ES-I3 (cell line): ENCODE measurements around the gene LRFN4.
A peak's percentile ranks its signal among the peaks of the same experiment; 100 is the strongest.
"Not testable (repeated sequence)": the region's sequence is repeated elsewhere in the genome, so short reads cannot be mapped to it uniquely, and the experiment has no call there.

Experiments used
- H3K36me3 ChIP-seq: 2 replicates; pipeline ENCODE4 v1.6.1; 2013; ENCODE audit warnings: mild to moderate bottlenecking, low read length, control low read depth, moderate library complexity; ENCODE audit not compliant: insufficient read depth
- H3K4me1 ChIP-seq: 2 replicates; pipeline ENCODE4 v1.6.1; 2013; ENCODE audit warnings: mild to moderate bottlenecking, control low read depth, low read length; ENCODE audit not compliant: insufficient read depth
- H3K9ac ChIP-seq: 2 replicates; pipeline ENCODE4 v1.6.1; 2013; ENCODE audit warnings: low read depth, mild to moderate bottlenecking, low read length, moderate library complexity
- H3K9me3 ChIP-seq: 2 replicates; pipeline ENCODE4 v1.6.1; 2013; ENCODE audit warnings: mild to moderate bottlenecking, low read length, moderate library complexity; ENCODE audit not compliant: control insufficient read depth, insufficient read depth

Gene LRFN4

DNA sequence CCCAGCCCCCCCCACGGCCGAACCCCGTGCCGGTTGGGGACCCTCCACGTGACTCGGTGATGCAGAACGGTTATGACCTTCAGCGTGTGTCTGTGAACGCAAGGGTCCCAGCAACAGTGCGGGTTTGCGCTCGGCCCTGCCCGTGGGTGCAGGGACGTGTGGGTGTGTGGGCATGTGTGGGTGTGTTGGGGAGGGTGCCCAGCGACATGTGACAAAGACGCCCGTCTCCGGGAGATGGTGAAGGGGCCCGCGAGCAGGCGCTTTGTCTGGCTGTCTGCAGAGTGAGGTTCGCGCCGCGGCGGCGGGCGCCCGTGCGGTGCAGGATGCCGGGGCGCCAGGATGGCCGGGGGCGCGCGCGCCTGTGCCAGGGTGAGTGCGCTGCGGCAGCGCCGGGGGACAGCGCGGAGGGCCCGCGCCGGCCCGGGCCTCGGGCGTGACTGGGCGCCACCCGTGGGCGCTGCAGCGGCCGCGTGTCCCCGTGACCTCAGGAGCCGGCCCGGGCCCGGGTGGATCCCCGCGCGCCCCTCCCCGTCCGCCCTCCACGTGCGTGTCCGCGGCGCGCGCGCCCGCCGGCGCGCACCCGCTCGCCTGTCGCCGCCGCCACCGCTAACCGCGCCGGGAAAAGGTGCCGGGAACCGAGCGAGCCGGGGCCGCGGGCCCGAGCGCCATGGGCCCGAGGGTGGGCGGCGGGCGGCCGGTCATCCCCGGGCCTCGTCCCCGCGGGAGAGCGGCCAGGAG lies at the start of gene LRFN4:
TSS of gene LRFN4 (plus strand) at position 569 of the 738 bp plus-strand sequence. CDS start 681 bp downstream, outside the sequence.
- Histone ChIP-seq H3K4me1 (no peaks in the 10 kb centered on the region; the same call in 1 of the 2 replicates), H3K9ac (peak within 1 kb of the TSS; percentile 86), H3K36me3 (no peaks in the 10 kb centered on the region), H3K9me3 (no peaks in the 10 kb centered on the region)

DNA sequence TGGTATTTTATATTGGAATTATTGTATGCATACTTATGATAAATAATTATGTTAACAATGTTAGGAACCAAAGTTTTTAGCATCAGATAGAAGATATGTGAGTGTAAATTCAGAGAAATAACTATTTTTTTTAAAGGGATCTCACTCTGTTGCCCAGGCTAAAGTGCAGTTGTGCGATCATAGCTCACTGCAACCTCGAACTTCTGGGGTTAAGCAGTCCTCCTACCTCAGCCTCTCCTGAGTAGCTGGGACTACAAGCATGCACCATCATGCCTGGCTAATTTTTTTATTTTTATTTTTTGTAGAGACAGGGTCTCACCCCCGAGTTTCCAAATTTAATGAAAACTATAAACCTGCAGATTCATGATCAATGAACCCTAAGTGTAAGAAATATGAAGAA lies 47.3 kb upstream of the LRFN4 start:
- H3K36me3 ChIP-seq = no peaks in the 10 kb centered on the region

DNA sequence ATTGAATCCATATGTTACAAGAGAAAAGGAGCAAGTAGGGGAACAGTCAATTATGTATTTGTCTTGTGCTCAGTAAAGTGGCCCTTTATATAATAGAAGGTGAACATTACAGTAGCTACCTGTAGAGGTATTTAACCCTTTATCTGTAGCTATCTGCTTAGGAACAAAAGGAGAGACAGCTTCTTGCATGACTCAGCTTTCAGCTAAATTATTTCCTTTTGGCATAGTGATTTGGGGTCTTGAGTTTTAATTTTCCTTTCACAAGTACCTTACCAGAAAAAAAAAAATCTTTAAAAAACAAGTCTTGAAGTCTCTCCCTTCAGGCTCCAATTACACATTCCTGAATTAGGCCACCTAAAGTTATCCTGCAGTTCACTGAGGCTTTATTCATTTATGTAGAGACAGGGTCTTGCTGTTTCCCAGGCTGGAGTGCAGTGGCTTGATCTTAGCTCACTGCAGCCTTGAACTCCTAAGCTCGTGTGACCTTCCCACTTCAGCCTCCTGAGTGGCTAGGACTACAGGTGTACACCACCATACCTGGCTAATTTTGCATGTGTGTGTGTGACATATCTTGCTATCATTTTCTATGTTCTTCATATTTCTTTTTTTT lies 46.2 kb upstream of the LRFN4 start:
- H3K9me3 ChIP-seq = no peaks in the 10 kb centered on the region
- no peak overlapping the region for H3K9ac ChIP-seq
- peaks cover 27% of the 10 kb centered on the region for H3K4me1 ChIP-seq
- H3K36me3 ChIP-seq = no peaks in the 10 kb centered on the region

More for the DNA sequence above, 47.3 kb upstream of the LRFN4 start:
- Histone ChIP-seq H3K9ac (no peak overlapping the region), H3K4me1 (peaks cover 27% of the 10 kb centered on the region), H3K9me3 (no peaks in the 10 kb centered on the region)

DNA sequence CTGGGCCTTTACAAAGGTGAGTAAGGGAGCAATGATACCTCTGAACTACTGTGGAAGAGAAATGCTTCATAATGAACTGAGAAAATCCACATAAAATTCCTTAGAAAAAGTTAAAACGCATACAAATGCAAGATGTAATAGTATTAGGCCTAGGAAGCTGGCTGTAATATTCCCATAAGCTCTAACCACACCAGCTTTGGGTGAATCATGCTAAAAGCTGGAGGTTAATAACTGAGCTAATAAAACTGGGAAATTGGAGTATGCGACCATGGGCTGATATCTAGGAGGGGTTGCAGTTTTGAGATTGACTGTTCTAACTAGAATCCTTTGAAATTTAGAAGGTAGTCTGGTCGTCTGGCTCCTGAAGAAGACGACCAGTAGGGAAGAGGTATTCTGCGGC lies 42.2 kb upstream of the LRFN4 start:
- H3K4me1 ChIP-seq = peaks cover 27% of the 10 kb centered on the region
- no peak overlapping the region for H3K9ac ChIP-seq
- no peaks in the 10 kb centered on the region for H3K9me3 ChIP-seq
- no peaks in the 10 kb centered on the region; the same call in 1 of the 2 replicates for H3K36me3 ChIP-seq

GRCh38 chr11:66815646-66816045 lies 41.2 kb upstream of the LRFN4 start:
- H3K4me1 ChIP-seq = peaks cover 25% of the 10 kb centered on the region
- no peaks in the 10 kb centered on the region; the same call in 1 of the 2 replicates for H3K36me3 ChIP-seq
- no peak overlapping the region for H3K9ac ChIP-seq
- no peaks in the 10 kb centered on the region for H3K9me3 ChIP-seq

DNA sequence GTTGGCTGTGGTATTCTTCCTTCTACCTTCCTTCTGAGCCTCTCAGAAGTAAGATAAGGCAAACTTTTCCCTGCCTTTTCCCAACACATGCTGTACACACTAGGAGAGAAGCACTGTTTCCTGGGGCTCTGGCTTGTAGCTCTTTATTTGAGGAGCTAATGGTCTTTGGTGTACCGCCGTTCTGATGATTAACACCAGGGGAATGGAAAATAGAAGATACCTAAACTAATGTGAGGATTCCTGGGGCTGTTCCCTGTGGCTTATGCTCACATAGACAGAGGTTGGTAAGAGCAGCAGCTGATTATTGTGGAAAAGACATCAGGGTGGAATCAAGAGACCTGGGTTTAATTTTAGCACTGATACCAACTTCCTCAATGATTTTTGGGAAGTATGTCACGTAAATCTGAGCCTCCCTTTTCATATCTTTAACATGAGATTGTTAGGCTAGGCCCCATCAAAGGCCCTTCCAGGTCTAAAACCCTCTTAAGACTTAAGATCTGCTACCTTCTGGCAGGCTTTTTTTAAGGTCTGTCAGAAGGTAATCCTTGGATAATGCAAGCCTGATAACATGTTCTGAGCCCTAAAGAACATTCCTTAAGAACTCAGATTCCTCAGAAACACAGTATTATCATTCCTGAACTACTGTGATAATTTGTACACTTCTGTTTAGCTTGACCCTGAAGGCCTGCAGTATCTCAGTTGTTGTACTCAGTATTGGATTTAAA lies 38.5 kb upstream of the LRFN4 start:
- peaks cover 6% of the 10 kb centered on the region; the same call in 1 of the 2 replicates for H3K4me1 ChIP-seq
- H3K36me3 ChIP-seq = no peaks in the 10 kb centered on the region; the same call in none of the 2 replicates
- no peak overlapping the region for H3K9ac ChIP-seq
- no peaks in the 10 kb centered on the region for H3K9me3 ChIP-seq

- no peaks in the 10 kb centered on the region; the same call in none of the 2 replicates for H3K36me3 ChIP-seq
- H3K9me3 ChIP-seq = no peaks in the 10 kb centered on the region
- no peak overlapping the region for H3K9ac ChIP-seq
- peaks cover 6% of the 10 kb centered on the region; the same call in 1 of the 2 replicates for H3K4me1 ChIP-seq
Measured at GRCh38 chr11:66820381-66820780, 36.5 kb upstream of the LRFN4 start.

GRCh38 chr11:66820901-66821300 lies 36.0 kb upstream of the LRFN4 start:
- no peaks in the 10 kb centered on the region for H3K9me3 ChIP-seq
- H3K9ac ChIP-seq = no peak overlapping the region
- H3K36me3 ChIP-seq = no peaks in the 10 kb centered on the region; the same call in none of the 2 replicates
- peaks cover 6% of the 10 kb centered on the region; the same call in 1 of the 2 replicates for H3K4me1 ChIP-seq

DNA sequence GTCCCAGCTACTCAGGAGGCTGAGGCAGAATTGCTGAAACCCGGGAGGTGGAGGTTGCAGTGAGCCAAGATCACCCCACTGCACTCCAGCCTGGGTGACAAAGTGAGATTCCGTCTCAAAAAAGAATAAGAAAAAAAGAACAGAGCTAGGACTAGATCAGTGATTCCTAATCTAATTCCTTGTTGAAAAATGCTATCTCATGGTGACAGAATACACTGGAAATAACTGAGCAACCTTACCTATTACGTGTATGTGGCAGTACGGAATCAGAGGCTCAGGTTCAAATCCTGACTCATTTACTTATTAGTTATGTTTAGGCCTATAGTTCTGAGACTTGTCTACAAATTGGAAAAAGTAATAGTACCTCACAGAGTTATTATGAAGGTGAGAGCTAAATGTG lies 33.2 kb upstream of the LRFN4 start:
- no peak overlapping the region for H3K9ac ChIP-seq
- H3K9me3 ChIP-seq = no peaks in the 10 kb centered on the region
- H3K36me3 ChIP-seq = no peaks in the 10 kb centered on the region; the same call in 1 of the 2 replicates
- H3K4me1 ChIP-seq = 0 out of 2 replicates have a peak, but pooled peaks cover 6% of the 10 kb centered on the region

GRCh38 chr11:66824573-66824972 lies 32.3 kb upstream of the LRFN4 start:
- H3K9me3 ChIP-seq, H3K4me1 ChIP-seq, H3K9ac ChIP-seq, H3K36me3 ChIP-seq: not testable (repeated sequence)

GRCh38 chr11:66834539-66834845 lies 22.4 kb upstream of the LRFN4 start:
- no peak overlapping the region for H3K9ac ChIP-seq
- H3K36me3 ChIP-seq = no peaks in the 10 kb centered on the region
- no peaks in the 10 kb centered on the region for H3K9me3 ChIP-seq
- H3K4me1 ChIP-seq = no peaks in the 10 kb centered on the region

GRCh38 chr11:66834943-66835342 lies 21.9 kb upstream of the LRFN4 start:
- Histone ChIP-seq H3K9ac (no peak overlapping the region), H3K4me1 (no peaks in the 10 kb centered on the region), H3K9me3 (no peaks in the 10 kb centered on the region), H3K36me3 (no peaks in the 10 kb centered on the region)

DNA sequence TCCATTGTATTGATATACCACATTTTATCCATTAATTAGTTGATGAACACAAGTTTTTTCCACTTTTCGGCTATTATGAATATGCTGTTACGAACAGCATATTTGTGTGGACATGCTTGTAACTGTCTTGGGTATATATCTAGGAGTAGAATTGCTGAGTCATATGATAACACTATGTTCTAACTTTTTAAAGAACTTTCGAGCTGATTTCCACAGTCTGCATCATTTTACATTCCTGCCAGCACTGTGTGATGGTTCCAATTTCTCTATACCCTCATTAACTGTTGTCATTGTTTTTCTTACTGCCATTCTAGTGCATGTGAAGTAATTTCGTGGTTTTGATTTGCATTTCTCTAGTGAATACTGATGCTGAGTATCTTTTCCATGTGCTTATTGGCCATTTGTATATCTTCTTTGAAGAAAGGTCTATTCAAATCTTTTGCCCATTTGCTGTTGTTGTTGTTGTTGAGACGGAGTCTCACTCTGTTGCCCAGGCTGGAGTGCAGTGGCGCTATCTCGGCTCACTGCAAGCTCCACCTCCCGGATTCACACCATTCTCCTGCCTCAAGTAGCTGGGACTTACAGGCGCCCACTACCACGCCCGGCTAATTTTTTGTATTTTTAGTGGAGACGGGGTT lies 21.0 kb upstream of the LRFN4 start:
- Histone ChIP-seq H3K9me3 (no peaks in the 10 kb centered on the region), H3K36me3 (peaks cover 7% of the 10 kb centered on the region), H3K4me1 (no peaks in the 10 kb centered on the region), H3K9ac (no peak overlapping the region)

DNA sequence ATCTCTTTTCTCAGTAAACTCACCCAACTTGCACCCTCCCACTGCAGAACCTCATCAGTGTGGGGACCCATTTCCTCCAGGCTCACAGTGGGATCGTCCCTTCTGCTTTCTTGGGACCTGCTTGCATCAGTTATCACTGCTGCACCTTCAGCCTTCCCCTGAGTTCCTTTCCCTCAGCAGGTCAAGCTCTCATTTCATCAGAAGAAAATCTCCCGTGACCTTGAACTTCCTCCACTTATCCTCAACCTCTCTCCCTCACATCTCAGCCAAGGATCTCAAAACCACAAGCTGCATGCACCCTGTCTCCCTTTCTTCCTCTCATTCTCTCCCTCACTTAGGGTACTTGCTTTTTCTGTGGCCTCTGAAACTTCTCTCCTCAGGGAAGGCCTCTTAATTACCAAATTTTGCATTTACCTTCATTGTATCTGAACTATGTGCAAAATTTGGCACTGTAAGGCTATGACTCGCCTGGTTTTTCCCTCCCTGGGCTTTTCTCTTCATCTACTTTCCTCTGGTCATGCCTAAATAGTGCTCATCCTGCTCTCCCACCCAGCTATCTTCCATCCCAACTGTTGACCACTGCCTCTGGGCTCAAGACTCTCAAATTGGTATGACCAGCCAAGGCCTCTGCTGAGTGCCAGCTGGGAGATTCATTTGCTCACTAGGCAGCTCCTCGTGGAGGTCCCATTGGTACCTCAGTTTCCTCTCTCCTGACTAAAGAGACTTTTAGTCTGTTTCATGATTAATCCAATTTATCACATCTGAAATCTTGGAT lies 16.4 kb upstream of the LRFN4 start:
- Histone ChIP-seq H3K4me1 (no peaks in the 10 kb centered on the region; the same call in 1 of the 2 replicates), H3K36me3 (peaks cover 13% of the 10 kb centered on the region), H3K9ac (no peak overlapping the region), H3K9me3 (no peaks in the 10 kb centered on the region)
